NCI-H2081 treated with DMSO at 0.1 percent for 48 hours (cell line): Measurements from ENCODE around the gene MAML3.

Experiments used
- DNase-seq: peaks from one replicate; lab custom pipeline; 2025; lab: John Stamatoyannopoulos, UW

MAML3 gene

GRCh38 chr4:140126261-140126660 lies 27.7 kb downstream of the MAML3 start:
- no peak for DNase-seq

GRCh38 chr4:140125374-140125773 lies 28.6 kb downstream of the MAML3 start:
- no peak for DNase-seq

- DNase-seq: no peak
Observed at GRCh38 chr4:140123666-140124377, 30.2 kb downstream of the MAML3 start.

- DNase-seq: no peak
Observed at GRCh38 chr4:140122891-140123290, 31.1 kb downstream of the MAML3 start.

- DNase-seq: no peak
Observed at GRCh38 chr4:140121646-140122045, 32.3 kb downstream of the MAML3 start.

GRCh38 chr4:140118931-140119640 lies 34.9 kb downstream of the MAML3 start:
- no peak for DNase-seq

GRCh38 chr4:140117947-140118346 lies 36.0 kb downstream of the MAML3 start:
- no peak for DNase-seq

- no peak for DNase-seq
Observed at GRCh38 chr4:140116442-140117104, 37.4 kb downstream of the MAML3 start.

- DNase-seq: no peak
Observed at GRCh38 chr4:140115140-140115539, 38.8 kb downstream of the MAML3 start.

- no peak for DNase-seq
Observed at GRCh38 chr4:140113653-140114052, 40.3 kb downstream of the MAML3 start.

- DNase-seq: no peak
Observed at GRCh38 chr4:140112576-140112975, 41.4 kb downstream of the MAML3 start.

- no peak for DNase-seq
Observed at GRCh38 chr4:140111256-140111655, 42.7 kb downstream of the MAML3 start.

GRCh38 chr4:140110542-140111215 lies 43.3 kb downstream of the MAML3 start:
- DNase-seq: no peak

GRCh38 chr4:140109737-140110136 lies 44.2 kb downstream of the MAML3 start:
- DNase-seq: no peak

- no peak for DNase-seq
Observed at GRCh38 chr4:140109292-140109691, 44.7 kb downstream of the MAML3 start.

- no peak for DNase-seq
Observed at GRCh38 chr4:140108713-140109230, 45.2 kb downstream of the MAML3 start.

- no peak for DNase-seq
Observed at GRCh38 chr4:140108243-140108642, 45.7 kb downstream of the MAML3 start.

- DNase-seq: no peak
Observed at GRCh38 chr4:140106289-140106844, 47.6 kb downstream of the MAML3 start.

- DNase-seq: no peak
Observed at GRCh38 chr4:140105436-140105835, 48.5 kb downstream of the MAML3 start.

- no peak for DNase-seq
Observed at GRCh38 chr4:140103676-140104075, 50.3 kb downstream of the MAML3 start.

GRCh38 chr4:140102421-140102820 lies 51.6 kb downstream of the MAML3 start:
- no peak for DNase-seq

GRCh38 chr4:140100771-140101170 lies 53.2 kb downstream of the MAML3 start:
- DNase-seq: no peak
